GM21576 (cell line): Measurements from ENCODE around the gene NUP188.
"Not testable (repeated sequence)": the region's sequence is repeated elsewhere in the genome, so short reads cannot be mapped to it uniquely, and the experiment has no call there.

Experiments used
- ATAC-seq: cut with Tn5 transposase; IDR thresholded peaks from one replicate; pipeline ENCODE4 v1.9.1; 2021; ENCODE audit warnings: mild to moderate bottlenecking, moderate library complexity; ENCODE audit not compliant: unreplicated experiment

Gene NUP188

DNA sequence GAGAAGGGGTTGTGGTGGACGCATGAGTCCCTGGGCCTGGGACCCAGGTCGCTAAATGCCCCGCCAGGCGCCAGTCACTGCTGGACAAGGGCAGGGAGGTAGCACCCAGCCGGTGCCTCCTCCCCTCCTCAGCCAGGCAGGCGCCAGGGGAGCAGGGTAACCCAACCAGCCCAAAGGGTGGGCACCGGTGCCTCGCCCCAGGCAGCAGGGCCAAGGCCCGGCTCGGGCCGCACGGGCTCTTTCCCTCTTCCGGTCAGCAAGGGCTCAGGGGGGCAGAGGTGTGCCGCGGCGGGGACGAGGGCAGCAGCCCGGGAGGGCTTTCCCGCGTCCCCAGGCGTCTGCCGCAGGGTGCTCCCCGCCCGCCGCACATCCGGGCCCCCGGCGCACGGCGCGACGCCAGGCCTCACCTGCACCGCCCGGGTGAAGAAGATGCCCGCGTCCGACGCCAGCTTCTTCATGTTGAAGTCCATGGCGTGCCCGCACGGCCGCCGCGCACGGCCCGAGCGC is 80.2 kb downstream of the NUP188 start:
- peak; percentile 35 for ATAC-seq

DNA sequence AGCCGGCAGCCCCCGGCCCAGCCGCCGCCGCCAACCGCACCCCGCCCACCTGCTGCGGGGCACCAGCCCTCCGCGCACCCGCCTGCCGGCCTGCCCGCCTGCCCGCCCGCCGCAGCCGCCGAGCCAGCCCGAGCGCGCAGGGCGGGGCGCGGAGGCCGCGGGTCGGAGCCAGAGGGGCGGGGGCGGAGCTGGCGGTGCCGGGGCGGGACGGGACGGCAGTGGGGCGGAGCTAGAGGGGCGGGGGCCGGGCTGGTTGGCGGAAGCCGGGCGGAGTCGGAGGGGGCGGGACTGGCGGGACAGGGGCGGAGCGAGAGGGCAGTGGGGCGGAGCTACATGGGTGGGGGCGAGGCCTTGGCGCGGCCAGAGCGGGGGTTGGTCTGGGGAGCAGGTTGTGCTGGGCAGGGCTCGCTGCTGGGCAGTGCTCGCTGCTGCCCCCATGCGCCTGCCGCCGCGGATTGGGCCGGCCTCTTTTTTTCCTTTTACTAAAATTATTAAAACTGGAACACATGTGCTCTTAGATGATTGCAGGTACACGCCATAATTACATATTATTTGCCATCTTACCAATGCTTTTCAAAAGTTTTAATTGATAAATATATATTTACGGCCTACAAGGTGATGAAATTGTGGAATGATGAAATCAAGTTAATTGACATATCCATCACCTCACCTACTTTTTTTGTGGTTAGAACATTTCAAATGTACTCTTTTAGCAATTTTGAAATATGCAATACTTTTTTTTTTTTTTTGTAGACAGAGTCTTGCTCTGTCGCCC is 80.9 kb downstream of the NUP188 start, which contains the start of gene SH3GLB2:
Gene SH3GLB2 (minus strand): TSS at position 140 of the 775 bp plus-strand sequence. CDS start 177 bp downstream, outside the sequence.
- ATAC-seq = peak; percentile 78

DNA sequence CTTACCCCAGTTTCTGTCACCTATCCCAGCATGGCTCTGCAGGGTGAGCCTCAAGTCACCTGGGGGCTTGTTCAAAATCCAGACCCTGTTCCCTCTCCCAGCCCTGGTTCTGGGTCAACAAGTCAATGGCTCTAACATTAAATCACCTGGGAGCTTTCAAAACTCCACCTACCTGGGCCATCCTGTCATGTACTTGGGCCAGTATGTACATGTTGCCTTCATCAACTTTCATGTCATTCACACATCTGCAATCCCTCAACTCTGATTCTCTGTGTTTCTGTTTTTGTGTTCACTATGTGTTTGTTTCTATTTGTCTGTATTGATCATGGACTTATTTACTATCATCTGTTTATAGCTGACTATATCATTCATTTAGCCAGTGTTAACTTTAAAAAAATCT is 82.7 kb downstream of the NUP188 start:
- no peak for ATAC-seq

DNA sequence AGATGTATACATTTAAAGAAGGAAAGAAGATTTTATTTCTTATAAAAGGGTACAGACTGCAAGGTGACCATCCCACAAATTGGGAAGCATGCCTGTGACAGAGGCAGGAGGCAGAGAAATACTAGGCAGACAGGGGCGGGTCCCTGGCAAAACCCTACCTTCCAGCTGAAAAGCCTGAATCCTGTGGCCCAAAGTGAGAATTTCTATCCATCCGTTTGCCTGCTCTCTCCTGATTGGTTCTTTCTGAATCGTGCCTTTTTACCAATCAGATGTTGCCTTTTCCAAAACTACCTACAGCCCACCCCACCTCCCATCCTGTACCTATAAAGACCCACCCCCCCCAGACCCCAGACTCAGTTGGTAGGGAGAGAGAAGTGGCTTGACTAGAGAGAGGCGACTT is 84.0 kb downstream of the NUP188 start:
- no peak for ATAC-seq

DNA sequence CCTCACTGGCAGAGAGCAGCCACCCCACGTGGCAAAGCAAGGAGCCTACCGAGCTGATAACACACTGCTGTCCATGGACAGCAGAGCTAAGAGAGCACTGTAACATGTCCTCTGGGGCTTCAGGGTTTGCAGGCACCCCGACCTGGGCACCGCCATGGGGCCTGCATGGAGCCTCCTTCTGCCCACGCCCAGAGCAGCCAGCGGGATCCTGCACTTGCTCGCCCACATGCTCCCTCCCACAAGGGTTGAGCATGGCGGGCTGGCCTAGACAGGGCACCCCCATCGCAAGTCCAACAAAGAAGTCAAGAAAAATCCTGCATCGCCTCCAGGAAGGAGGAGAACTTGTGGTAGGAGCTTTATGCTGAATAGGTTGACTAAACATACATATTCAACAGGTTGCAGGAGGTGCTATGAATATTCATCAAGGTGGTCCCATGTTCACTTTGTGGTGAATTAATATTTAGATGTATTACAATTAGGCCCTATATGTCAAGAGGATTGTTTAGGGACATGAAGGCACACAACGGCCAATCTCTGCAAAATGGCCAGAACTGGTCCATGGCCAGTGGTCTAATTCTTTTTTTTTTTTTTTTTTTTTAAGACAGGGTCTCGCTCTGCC is 85.2 kb downstream of the NUP188 start:
- no peak for ATAC-seq

DNA sequence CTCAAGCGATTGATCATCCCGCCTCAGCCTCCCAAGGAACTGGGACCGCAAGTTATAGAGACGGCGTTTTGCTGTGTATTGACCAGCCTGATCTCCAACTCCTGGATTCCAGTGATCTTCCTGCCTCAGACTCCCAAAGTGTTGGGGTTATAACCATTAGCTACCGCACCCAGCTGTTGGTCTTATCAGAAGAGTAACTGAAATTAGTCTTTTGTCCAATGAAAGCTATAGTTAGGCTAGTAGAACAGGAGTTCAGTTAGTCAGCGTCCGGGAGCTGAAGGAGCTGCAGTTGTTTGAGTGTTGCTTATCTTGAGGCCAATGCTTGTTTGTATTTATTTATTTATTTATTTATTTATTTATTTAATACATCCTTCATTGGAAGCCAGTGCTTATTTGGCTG is 85.7 kb downstream of the NUP188 start:
- no peak for ATAC-seq

DNA sequence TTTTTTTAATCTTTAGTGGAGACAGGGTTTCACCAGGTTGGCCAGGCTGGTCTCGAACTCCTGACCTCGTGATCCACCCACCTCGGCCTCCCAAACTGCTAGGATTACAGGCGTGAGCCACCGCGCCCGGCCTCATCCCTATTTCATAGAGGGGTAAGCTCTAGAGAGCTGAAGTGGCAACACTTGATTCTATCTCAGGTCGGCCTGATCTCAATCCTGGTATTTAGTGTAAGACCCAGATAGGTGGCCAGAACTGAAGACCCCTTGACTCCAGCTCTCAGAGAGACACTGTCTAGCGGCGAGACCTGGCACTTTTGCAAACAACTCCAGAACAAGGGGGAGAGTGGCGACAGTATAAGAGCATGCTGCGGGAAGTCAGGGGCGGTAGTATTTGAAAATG is 88.3 kb downstream of the NUP188 start:
- ATAC-seq = not testable (repeated sequence)

DNA sequence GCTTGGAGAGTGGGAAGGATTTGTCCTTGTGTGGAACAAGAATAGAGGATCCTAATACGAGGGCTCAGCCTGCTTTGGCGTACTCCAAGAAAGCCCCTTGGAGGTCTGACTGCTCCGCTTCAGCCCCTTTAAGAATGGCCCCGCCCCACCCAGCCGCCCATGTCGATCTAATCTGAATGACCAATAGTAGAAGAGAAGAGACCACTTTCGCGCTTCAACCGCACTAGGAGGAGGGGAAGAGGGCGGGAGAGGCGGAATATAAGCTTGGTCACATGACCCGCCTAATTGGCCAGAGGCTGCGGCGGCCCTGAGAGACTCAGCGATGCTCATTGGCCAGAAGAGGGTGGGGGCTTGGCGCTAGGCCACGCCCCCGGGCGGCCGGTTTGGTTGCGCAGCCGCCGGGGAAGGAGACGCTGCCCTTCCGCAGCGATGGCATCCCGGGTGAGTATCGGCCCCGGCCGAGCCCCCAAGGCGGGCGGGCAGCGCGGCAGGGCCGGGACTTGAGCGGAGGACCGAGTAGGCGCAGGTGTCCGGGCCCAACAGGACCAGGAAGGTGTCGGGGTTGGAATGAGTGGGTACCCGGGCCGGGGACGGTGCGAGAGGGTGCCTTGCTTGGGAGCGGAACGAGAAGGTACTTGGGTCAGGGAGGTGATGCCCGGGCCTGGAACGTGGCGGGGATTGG is 88.9 kb downstream of the NUP188 start, which contains the start of gene MIGA2:
Gene MIGA2 (plus strand): TSS at position 386 of the 682 bp plus-strand sequence. CDS start 3,969 bp downstream, outside the sequence.
- peak; percentile 95 for ATAC-seq

DNA sequence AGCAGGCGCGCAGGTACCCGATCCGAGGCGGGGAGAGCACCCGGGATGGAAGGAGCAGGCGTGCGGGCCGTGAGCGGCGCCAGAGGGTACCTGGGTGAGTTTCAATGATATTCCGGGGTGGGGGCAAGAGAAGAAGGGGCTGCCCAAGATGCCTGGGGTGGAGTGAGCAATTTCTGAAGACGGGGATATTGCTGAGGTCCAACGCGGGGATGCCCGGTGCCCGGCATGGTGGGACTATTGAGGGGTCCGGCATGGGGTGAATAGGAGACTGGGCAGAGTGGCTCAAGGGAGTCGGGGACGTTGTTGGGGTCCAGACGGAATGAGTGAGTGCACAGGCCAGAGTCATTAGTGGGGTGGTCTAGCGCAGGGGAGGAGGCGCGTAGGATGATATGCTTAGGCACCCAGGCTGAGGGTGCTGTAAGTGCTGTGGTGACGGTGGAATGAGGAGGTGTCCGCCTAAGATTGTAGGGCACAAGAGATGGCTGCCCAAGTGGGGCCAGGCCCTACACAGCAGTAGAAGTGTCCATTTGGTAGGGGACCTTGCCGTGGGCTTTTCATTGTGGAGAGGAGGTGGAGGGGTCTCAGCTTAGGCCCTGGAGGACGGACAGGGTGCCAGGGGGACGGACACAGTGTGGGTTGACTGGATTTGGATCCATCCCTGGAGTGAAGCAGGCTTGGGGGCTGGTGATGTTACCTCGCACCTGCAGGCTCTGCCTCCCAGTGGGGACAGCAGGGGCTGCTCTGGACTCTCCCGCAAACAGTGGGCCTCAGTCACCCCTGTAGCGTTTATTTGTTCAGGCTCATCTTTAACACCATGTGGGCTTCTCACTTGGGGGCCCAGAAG is 89.6 kb downstream of the NUP188 start:
- no peak for ATAC-seq

DNA sequence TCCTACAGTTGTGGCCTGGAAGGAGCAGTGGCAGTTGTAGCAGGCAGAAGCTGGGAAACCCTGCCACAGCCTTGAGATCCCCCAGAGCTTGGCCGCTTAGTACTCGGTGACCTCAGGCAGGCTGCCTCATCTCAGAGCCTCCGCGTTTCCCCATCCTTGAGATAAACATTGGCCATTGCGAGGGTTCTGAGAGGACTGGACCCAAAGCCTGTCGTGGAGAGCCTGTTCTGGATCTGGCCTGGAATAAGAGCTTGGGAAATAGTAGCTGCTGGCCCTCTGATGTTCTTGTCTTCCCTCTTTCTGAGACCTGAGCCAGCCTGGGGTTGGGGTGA is 90.2 kb downstream of the NUP188 start:
- no peak for ATAC-seq

DNA sequence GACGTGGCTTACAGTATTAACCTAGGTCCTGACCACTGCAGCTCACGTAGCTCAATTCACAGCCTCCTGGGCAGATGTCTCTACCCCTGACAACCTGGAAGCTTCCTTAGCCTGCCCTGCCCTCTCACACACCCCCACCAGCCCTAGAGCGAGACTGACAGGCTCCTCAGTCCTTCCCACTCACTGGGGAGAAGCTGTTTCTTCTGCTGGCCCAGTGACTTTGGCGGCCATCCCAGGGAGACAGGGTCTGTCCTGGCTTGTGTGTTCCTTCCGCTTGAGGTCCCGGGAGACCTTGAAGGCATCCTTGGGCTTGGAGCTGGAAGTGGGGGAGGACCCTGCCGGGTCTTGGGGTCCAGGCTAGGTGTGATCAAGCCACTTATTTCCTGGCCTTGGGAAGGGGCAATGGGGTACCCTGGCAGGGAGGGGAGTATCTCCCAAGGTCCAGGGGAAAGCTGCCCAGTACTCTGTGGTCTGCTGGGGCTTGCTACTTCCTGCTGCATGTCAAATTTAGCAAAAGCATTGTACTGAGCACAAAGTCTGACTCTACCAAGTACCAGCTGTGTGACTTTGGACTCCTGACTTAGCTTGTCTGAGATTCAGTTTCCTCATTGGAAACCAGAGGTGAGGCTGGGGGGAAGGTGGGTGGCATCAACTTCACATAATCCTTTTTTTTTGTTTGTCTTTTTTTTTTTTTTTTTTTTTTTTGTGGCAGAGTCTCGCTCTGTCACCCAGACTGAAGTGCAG is 90.8 kb downstream of the NUP188 start:
- ATAC-seq = no peak

DNA sequence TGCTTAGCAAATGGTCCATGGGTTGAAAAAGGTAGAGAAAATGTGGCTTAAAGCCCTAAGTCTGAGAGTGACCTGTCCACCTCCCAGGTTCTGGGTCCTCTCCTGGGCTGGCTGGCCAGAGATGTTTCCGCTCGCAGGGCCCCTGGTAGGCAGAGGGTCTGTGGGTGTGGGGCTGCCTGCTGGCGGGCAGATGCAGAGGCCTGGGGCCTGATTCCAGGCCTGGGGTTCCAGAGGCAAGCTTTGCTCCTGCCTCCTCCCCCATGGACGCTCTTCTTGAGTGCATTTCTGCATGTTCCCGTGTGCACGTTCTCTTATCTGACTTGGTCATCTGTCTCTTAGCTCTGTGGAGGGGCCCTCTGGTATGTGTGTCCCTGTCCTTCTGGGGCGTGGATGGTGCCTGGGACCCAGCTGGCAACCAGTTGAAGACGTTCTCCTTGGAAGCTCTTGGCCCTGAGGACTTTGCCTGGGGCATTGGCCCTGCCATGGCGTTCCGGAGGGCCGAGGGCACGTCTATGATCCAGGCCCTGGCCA is 92.7 kb downstream of the NUP188 start:
- no peak for ATAC-seq

DNA sequence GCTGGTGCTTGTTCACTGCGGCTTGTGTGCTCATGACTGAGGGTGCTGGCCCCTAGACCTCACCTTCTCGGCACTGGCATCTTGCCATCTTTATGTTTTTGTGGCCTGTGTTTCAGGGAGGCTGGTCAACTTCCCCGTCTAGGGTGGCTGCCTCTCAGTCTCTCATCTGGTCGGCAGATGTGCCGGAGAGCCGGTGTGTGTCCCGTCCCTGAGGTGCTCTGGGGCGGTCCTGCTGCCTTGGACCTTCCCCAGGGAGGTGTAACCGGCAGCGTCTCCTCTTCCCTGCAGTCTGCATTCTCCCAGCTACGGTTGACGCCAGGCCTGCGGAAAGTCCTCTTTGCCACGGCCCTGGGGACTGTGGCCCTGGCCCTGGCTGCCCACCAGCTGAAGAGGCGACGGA is 94.5 kb downstream of the NUP188 start:
- ATAC-seq = no peak

DNA sequence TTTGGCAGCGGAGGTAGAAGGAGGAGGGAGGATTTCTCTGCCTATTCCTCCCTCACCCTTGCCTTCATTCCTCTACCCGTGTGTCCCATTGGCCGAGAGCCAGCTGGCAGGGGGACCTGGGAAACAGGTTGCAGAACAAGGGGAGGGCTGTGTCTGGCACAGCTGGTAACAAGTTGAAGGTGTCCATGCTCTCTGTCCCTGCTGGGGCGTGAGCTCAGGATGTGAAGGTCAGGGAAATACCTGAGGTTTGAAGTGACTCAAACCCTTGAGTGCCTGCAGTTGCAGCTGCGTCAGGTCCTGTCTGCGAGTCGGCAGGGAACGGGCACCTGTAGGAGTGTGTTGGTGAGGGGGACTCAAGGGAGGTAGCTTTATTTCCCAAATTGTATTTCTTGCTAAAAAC is 105.1 kb downstream of the NUP188 start:
- ATAC-seq = no peak

DNA sequence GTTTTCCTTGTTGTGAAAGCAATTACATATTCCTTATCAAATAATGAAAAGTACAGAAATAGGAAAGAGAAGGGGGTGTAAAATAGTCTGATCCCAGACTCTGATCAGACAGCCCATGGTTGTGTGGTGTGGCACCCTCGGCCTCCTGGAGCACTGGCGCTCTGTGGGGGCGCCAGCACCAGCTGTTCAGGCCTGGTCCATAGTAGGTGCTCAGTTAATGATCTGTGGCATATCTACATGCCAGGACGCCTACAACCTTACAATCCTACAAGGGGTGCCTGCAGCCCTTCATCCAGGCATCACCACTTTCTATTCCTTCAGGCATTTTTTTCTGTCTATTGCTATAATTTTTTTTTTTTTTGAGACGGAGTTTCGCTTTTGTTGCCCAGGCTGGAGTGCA is 105.5 kb downstream of the NUP188 start:
- ATAC-seq = no peak

DNA sequence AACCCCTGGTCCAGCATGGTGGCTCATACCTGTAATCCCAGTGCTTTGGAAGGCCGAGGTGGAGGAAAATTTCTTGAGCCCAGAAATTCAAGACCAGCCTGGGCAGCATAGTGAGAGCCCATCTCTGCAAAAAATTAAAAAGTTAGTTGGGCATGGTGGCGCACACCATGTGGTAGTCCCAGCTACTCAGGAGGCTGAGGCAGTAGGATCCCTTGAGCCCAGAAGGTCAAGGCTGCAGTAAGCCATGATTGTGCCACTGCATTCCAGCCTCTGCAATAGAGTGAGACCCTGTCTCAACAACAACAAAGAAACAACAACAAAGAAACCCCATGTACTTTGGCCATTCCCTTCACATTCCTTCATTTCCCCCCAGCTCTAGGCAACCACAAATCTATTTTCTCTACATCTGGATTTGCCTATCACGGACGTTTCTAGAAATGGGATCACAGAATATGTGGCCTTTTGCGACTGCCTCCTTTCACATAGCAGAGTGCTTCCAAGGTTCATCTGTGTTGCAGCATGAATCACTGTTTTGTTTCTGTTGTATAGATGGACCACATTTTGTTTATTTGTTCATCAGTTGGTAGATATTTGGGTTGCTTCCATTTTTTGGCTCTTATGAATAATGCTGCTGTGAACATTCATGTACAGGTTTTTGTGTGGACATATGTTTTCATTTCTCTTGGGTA is 106.8 kb downstream of the NUP188 start:
- no peak for ATAC-seq
